Common myeloid progenitor, CD34-positive (primary cell): Measurements from ENCODE around the gene ERGIC3.
"Not testable (repeated sequence)": the region's sequence is repeated elsewhere in the genome, so short reads cannot be mapped to it uniquely, and the experiment has no call there.

Experiments used
- CTCF ChIA-PET: fragments of 350-600 bp; sonication (Branson Sonifier 250); formaldehyde crosslinking; loops from one replicate; lab custom pipeline; 2021; ENCODE audit warnings: antibody characterized with exemption; lab: Charles Lee
- POLR2A ChIA-PET: fragments of 350-600 bp; sonication (Branson Sonifier 250); formaldehyde crosslinking; loops from one replicate; lab custom pipeline; 2021; ENCODE audit warnings: antibody characterized with exemption; lab: Charles Lee
- DNase-seq, 3 donors: peaks; one replicate each; pipeline versions ENCODE4 v3.0.0 to v3.0.0-alpha.2; 2013
- H3K27ac ChIP-seq, 2 experiments: 1 replicate in 1 of 2; 2 replicates in 1 of 2; pipeline ENCODE4 v1.7.0; 2013; ENCODE audit warnings: inconsistent platforms in 2 of 2, low read length in 2 of 2, mild to moderate bottlenecking in 2 of 2, low read depth in 1 of 2, moderate library complexity in 1 of 2; ENCODE audit not compliant: severe bottlenecking in 2 of 2, insufficient read depth in 1 of 2, poor library complexity in 1 of 2
- H3K27me3 ChIP-seq, 5 experiments: replicated peaks in 2 of 5; 1 replicate in 3 of 5; 2 replicates in 2 of 5; pipeline versions ENCODE4 v1.6.1 to v1.7.0; 2013; ENCODE audit warnings: low read length in 4 of 5, mild to moderate bottlenecking in 2 of 5, moderate library complexity in 2 of 5, inconsistent platforms in 1 of 5; ENCODE audit not compliant: insufficient read depth in 5 of 5, control insufficient read depth in 4 of 5
- H3K36me3 ChIP-seq, 4 experiments: 1 replicate in 2 of 4; 2 replicates in 2 of 4; pipeline versions ENCODE4 v1.6.1 to v1.7.0; 2013; ENCODE audit warnings: low read length in 3 of 4, control low read depth in 1 of 4, mild to moderate bottlenecking in 1 of 4; ENCODE audit not compliant: control insufficient read depth in 4 of 4, insufficient read depth in 4 of 4
- H3K4me1 ChIP-seq, 4 experiments: 1 replicate in 3 of 4; 2 replicates in 1 of 4; pipeline versions ENCODE4 v1.6.1 to v1.7.1; 2013; ENCODE audit warnings: low read length in 3 of 4, mild to moderate bottlenecking in 3 of 4, control low read depth in 1 of 4, inconsistent platforms in 1 of 4, moderate library complexity in 1 of 4; ENCODE audit not compliant: control insufficient read depth in 4 of 4, insufficient read depth in 4 of 4; ENCODE audit errors: control extremely low read depth in 1 of 4
- H3K4me3 ChIP-seq, 7 experiments: 1 replicate in 4 of 7; 2 replicates in 3 of 7; pipeline versions ENCODE4 v1.5.1 to v1.7.0; 2013; ENCODE audit warnings: mild to moderate bottlenecking in 7 of 7, low read length in 6 of 7, moderate library complexity in 6 of 7, inconsistent platforms in 2 of 7, low read depth in 2 of 7, control low read depth in 1 of 7; ENCODE audit not compliant: insufficient read depth in 4 of 7, control insufficient read depth in 1 of 7; ENCODE audit errors: extremely low read depth in 1 of 7
- H3K9me3 ChIP-seq, 5 experiments: 1 replicate in 4 of 5; 2 replicates in 1 of 5; pipeline versions ENCODE4 v1.6.1 to v1.7.1; 2013; ENCODE audit warnings: low read length in 4 of 5, mild to moderate bottlenecking in 2 of 5, inconsistent platforms in 1 of 5, low read depth in 1 of 5, moderate library complexity in 1 of 5; ENCODE audit not compliant: control insufficient read depth in 4 of 5, insufficient read depth in 2 of 5; ENCODE audit errors: control extremely low read depth in 1 of 5
- WGBS: methylation state at CpG from one replicate; pipeline ENCODE4 v1.1.5; 2013; ENCODE audit not compliant: insufficient coverage; 5-methylcytosine and 5-hydroxymethylcytosine counted together

Gene ERGIC3

GRCh38 chr20:35517125-35517524 is 24.8 kb upstream of the ERGIC3 start:
- ChIA-PET POLR2A (no interaction called here), CTCF (interaction anchor here (0.8 to 1.1 kb wide), 2 partner anchors 9 to 368 kb away, joined by 3 read pairs; no protein-coding TSS in a partner anchor)
- DNase-seq = no peak
- Histone ChIP-seq H3K9me3 (no peaks in the 10 kb centered on the region), H3K27me3 (no peaks in the 10 kb centered on the region), H3K4me3 (no peak overlapping the region), H3K36me3 (peaks cover 4 to 27% (median 12%) of the 10 kb centered on the region in 4 experiments), H3K4me1 (no peaks in the 10 kb centered on the region), H3K27ac (no peak overlapping the region)
- 100% methylated on average over 1 of the region's 1 CpG for WGBS

DNA sequence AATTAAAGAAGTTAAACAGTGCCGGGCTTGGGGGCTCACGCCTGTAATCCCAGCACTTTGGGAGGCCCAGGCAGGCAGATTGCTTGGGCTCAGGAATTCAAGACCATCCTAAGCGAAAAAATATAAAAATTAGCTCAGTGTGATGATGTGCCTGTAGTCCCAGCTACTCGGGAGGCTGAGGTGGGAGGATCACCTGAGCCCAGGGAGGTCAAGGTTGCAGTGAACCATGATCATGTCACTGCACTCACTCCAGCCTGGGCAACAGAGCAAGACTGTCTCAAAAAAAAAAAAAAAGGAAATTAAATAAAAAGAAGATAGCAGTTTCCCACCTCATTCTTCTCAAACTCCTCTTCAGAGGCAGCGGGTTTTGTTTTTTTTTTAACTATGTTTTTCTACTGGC is 24.1 kb upstream of the ERGIC3 start:
- not testable (repeated sequence) for H3K27ac ChIP-seq, H3K27me3 ChIP-seq, H3K9me3 ChIP-seq, H3K4me3 ChIP-seq, H3K4me1 ChIP-seq, DNase-seq
- CTCF ChIA-PET = interaction anchor here (0.8 to 1.1 kb wide), 2 partner anchors 10 to 367 kb away, joined by 3 read pairs; no protein-coding TSS in a partner anchor
- 100% methylated on average over 4 of the region's 5 CpGs for WGBS
- POLR2A ChIA-PET = interaction anchor here (0.5 to 0.6 kb wide), 2 partner anchors 241 to 398 kb away, joined by 3 to 5 read pairs; no protein-coding TSS in a partner anchor
- peaks cover 4 to 21% (median 9%) of the 10 kb centered on the region in 4 experiments for H3K36me3 ChIP-seq

- DNase-seq = no peak
- POLR2A ChIA-PET = no interaction called here
- Histone ChIP-seq H3K27ac (no peak overlapping the region), H3K4me1 (no peaks in the 10 kb centered on the region), H3K27me3 (no peaks in the 10 kb centered on the region), H3K4me3 (no peak overlapping the region), H3K36me3 (peaks cover 4 to 12% (median 5%) of the 10 kb centered on the region in 4 experiments), H3K9me3 (no peaks in the 10 kb centered on the region)
- CTCF ChIA-PET = no interaction called here
- 97% methylated on average over 4 of the region's 9 CpGs for WGBS
Measured at GRCh38 chr20:35518955-35519354, 22.9 kb upstream of the ERGIC3 start.

GRCh38 chr20:35523298-35523888 is 18.5 kb upstream of the ERGIC3 start:
- H3K4me3 ChIP-seq = no peak overlapping the region
- ChIA-PET POLR2A (no interaction called here), CTCF (no interaction called here)
- 95% methylated on average over 4 of the region's 6 CpGs for WGBS
- H3K9me3 ChIP-seq = no peaks in the 10 kb centered on the region
- no peaks in the 10 kb centered on the region for H3K27me3 ChIP-seq
- H3K4me1 ChIP-seq = no peaks in the 10 kb centered on the region
- no peaks in the 10 kb centered on the region for H3K36me3 ChIP-seq
- no peak overlapping the region for H3K27ac ChIP-seq
- peak in 2 of 3 donors; percentile 23 to 32 for DNase-seq

DNA sequence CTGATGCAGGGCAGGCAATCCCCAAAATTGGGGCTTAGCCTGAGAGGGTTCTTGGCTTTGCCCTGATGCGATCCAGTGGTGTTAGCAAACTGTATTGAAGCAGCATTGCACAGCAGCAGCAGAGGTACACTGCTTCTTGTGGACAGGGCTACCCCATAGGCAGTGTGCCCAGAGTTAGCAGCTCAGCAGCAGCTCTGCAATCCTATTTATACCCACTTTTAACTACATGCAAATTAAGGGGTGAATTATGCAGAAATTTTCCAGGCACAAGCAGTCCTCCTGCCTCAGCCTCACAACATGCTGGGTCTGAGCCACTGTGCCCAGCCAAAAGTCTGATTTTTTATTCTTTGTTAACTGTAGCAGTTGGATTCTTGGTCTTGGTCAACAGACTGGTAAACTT is 16.2 kb upstream of the ERGIC3 start:
- Histone ChIP-seq H3K27ac (no peak overlapping the region), H3K4me1 (no peaks in the 10 kb centered on the region), H3K36me3 (no peaks in the 10 kb centered on the region), H3K27me3 (no peaks in the 10 kb centered on the region), H3K9me3 (no peaks in the 10 kb centered on the region), H3K4me3 (no peak overlapping the region)
- WGBS = 100% methylated on average over 1 of the region's 1 CpG
- no peak for DNase-seq
- ChIA-PET POLR2A (no interaction called here), CTCF (interaction anchor here (1.0 kb wide), 1 partner anchor 61 kb away, joined by 3 read pairs; no protein-coding TSS in a partner anchor)

- Histone ChIP-seq H3K36me3 (no peaks in the 10 kb centered on the region), H3K9me3 (no peaks in the 10 kb centered on the region), H3K4me3 (no peak overlapping the region), H3K4me1 (no peaks in the 10 kb centered on the region), H3K27ac (no peak overlapping the region), H3K27me3 (no peaks in the 10 kb centered on the region)
- no peak for DNase-seq
- CTCF ChIA-PET = interaction anchor here (1.2 kb wide), 1 partner anchor 13 kb away, joined by 3 read pairs; no protein-coding TSS in a partner anchor
- 95% methylated on average over 11 of the region's 12 CpGs for WGBS
- POLR2A ChIA-PET = no interaction called here
Measured at GRCh38 chr20:35527122-35527769, 14.6 kb upstream of the ERGIC3 start.

DNA sequence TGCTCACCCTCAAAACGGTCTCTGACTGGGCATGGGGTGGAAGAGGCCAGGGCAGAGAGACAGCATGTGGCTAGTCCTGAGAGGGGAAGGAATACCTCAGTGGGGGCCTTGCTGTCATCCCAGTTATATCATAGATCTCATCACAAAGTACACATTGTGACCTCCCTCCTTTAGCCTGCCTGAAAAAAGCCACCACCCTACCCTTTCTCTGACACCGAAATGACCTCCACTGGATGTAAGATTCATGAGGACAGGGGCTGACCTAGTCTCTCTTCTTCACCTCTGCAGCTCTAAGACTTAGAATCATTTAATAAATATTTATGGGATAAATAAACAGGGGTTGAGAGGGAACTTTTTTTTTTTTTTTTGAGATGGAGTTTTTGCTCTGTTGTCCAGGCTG is 12.3 kb upstream of the ERGIC3 start, which contains the start of gene C20orf173:
C20orf173 (minus strand) TSS at position 101 of the 400 bp plus-strand sequence. CDS start 279 bp downstream, outside the sequence.
- Histone ChIP-seq H3K36me3 (no peaks in the 10 kb centered on the region), H3K27me3 (no peaks in the 10 kb centered on the region), H3K9me3 (no peaks in the 10 kb centered on the region), H3K4me1 (no peaks in the 10 kb centered on the region), H3K4me3 (no peak within 1 kb of the TSS), H3K27ac (no peak within 1 kb of the TSS)
- no CpG with 5 or more reads among the region's 2 CpGs for WGBS
- POLR2A ChIA-PET = interaction anchor here (0.7 kb wide), 1 partner anchor 29 kb away, joined by 5 read pairs; no protein-coding TSS in a partner anchor
- CTCF ChIA-PET = no interaction called here
- DNase-seq = no peak
